Activated T-cell treated with anti-CD3 and anti-CD28 coated beads, Interleukin-2, amount 50 U/mL, for 4 hours (primary cell): ENCODE measurements around the gene MUC3A. TPM values are rescaled to one million over a fixed set of nuclear protein-coding genes. Genes with fewer than 3 reads are reported as not detected.
"Not testable (repeated sequence)": the region's sequence is repeated elsewhere in the genome, so short reads cannot be mapped to it uniquely, and the experiment has no call there.

Experiments used
- ATAC-seq, 2 donors: fragments of 200-7000 bp; cut with Tn5 transposase; one replicate each; pipeline ENCODE4 v1.10.0; 2021
- DNase-seq: peaks from one replicate; pipeline ENCODE4 v3.0.0-alpha.2; 2020
- H3K27me3 Mint-ChIP-seq: one replicate; pipeline ENCODE4 v1.8.0; 2021; ENCODE audit warnings: low read depth, mixed read lengths
- H3K36me3 Mint-ChIP-seq: one replicate; pipeline ENCODE4 v1.8.0; 2022; ENCODE audit warnings: mixed read lengths; ENCODE audit not compliant: insufficient read depth
- H3K4me1 Mint-ChIP-seq: one replicate; pipeline ENCODE4 v1.8.0; 2021; ENCODE audit warnings: low read depth, mixed read lengths
- H3K4me3 Mint-ChIP-seq: one replicate; pipeline ENCODE4 v1.8.0; 2021; ENCODE audit warnings: mild to moderate bottlenecking, moderate library complexity, mixed read lengths
- H3K9me3 Mint-ChIP-seq: one replicate; pipeline ENCODE4 v1.8.0; 2021; ENCODE audit warnings: mixed read lengths
- total RNA-seq, 3 donors: library from RNA; stranded (reverse); gene quantifications; one replicate each; pipeline ENCODE4 v1.2.1, GENCODE V29; 2021

The MUC3A gene
- total RNA-seq = under 1 TPM in 1 of 3 donors, not detected in 2; 0.16 TPM

DNA sequence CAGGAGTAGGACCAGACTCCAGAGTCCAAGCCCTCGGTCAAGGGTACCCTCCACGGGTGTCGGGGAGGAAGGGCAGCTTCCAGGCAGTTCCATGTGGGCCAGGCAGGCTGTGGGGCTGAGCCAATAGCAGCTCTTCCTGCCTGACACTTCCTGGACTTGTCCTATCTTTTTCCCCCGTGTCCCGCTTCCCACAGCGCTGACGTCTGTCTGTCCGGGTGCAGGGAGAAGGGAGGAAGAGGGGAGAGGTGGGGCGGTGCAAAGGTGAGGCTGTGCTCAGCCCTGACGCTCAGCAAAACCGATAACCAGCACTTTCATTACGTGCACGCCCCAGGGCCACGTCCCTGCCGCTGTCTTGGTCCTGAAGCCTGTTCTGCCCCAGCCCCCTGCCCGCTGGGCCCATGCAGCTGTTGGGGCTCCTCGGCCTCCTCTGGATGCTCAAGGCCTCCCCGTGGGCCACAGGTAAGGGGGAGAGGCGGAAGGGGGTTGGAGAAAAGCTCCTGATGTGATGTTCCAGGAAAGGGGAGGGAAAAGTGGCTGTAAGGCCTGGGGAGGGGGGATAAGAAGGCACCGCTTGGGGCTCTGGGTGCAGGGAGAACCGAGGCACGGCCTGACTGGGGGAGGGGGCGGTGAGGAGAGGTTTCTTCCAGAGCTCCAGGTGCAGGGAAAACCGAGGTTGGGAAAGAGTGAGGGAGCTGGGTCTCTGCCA lies at the start of gene MUC3A:
MUC3A (plus strand) TSS at position 308 of the 706 bp plus-strand sequence; CDS start at position 399, 91 bp downstream.
- no peaks in the 10 kb centered on the region for H3K9me3 Mint-ChIP-seq
- H3K4me1 Mint-ChIP-seq = no peaks in the 10 kb centered on the region
- H3K27me3 Mint-ChIP-seq = peaks cover 31% of the 10 kb centered on the region
- no peak within 1 kb of the TSS for H3K4me3 Mint-ChIP-seq
- H3K36me3 Mint-ChIP-seq = no peaks in the 10 kb centered on the region
- ATAC-seq = no peak
- DNase-seq = no peak

- H3K9me3 Mint-ChIP-seq = no peaks in the 10 kb centered on the region
- no peak overlapping the region for H3K4me3 Mint-ChIP-seq
- peaks cover 38% of the 10 kb centered on the region for H3K27me3 Mint-ChIP-seq
- DNase-seq (no peak), ATAC-seq (no peak)
- H3K36me3 Mint-ChIP-seq = no peaks in the 10 kb centered on the region
- peaks cover 5% of the 10 kb centered on the region for H3K4me1 Mint-ChIP-seq
These were observed 48.4 kb upstream of the MUC3A start for GRCh38 chr7:100900978-100901377.

GRCh38 chr7:100901921-100902332 lies 47.4 kb upstream of the MUC3A start:
- H3K4me3 Mint-ChIP-seq = no peak overlapping the region
- peaks cover 33% of the 10 kb centered on the region for H3K27me3 Mint-ChIP-seq
- DNase-seq (no peak), ATAC-seq (no peak)
- no peaks in the 10 kb centered on the region for H3K36me3 Mint-ChIP-seq
- no peaks in the 10 kb centered on the region for H3K4me1 Mint-ChIP-seq
- H3K9me3 Mint-ChIP-seq = no peaks in the 10 kb centered on the region

DNA sequence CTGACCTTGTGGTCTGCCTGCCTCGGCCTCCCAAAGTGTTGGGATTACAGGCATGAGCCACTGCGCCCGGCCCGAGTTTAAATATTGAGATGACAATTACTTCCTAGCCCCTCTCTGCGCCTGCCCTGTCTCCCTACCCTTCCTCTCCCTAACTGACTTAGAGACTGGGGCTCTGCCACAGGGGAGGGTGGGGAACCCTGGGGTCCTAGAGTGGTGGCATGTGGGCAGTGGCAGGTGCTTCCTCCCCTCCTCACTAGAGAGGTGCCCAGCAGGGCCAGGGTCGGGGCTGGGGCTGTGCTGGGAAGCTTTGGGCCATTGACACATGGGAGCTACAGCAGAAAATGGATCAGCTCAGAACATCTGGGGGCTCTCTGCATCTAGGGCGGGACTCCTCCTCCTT lies 46.7 kb upstream of the MUC3A start:
- DNase-seq (no peak), ATAC-seq (no peak)
- H3K4me1 Mint-ChIP-seq = no peaks in the 10 kb centered on the region
- peaks cover 27% of the 10 kb centered on the region for H3K27me3 Mint-ChIP-seq
- H3K36me3 Mint-ChIP-seq = no peaks in the 10 kb centered on the region
- H3K9me3 Mint-ChIP-seq = no peaks in the 10 kb centered on the region
- no peak overlapping the region for H3K4me3 Mint-ChIP-seq

DNA sequence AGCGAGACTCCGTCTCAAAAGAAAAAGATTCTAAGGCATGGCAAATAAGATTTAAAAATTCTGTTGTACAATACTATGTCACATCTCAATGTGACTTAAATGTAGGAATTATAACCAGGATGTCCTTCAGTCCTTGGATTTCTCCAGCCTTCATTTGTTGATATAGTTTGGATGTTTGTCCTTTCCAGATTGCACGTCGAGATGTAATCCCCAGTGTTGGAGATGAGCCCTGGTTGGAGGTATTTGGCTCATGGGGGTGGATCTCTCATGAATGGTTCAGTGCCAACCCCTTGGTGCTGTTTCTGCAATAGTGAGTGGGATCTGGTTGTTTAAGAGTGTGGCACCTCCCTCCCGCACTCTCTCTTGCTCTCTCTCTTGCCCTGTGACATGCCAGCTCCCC lies 40.8 kb upstream of the MUC3A start:
- Mint-ChIP-seq H3K4me1 (no peaks in the 10 kb centered on the region), H3K4me3 (no peak overlapping the region), H3K36me3 (no peaks in the 10 kb centered on the region), H3K27me3 (peaks cover 18% of the 10 kb centered on the region), H3K9me3 (no peaks in the 10 kb centered on the region)
- DNase-seq = no peak
- ATAC-seq = no peak

DNA sequence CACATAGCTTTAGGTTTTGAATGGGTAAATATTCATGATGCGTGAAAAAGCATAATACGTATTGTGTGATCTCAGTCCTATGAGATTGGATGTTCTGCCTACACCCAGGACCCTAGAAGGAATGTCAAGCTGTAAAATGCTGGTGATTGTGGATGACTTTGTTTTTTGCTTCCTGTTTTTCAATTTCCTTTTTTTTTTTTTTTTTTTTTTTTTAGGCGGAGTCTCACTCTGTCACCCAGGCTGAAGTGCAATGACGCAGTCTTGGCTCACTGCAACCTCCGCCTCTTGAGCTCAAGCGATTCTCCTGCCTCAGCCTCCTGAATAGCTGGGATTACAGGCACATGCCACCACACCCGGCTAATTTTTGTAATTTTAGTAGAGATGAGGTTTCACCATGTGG lies 38.9 kb upstream of the MUC3A start:
- peaks cover 15% of the 10 kb centered on the region for H3K27me3 Mint-ChIP-seq
- H3K36me3 Mint-ChIP-seq, H3K4me3 Mint-ChIP-seq, H3K9me3 Mint-ChIP-seq, DNase-seq, H3K4me1 Mint-ChIP-seq, ATAC-seq: not testable (repeated sequence)

GRCh38 chr7:100911484-100911883 lies 37.9 kb upstream of the MUC3A start:
- Mint-ChIP-seq H3K9me3 (no peaks in the 10 kb centered on the region), H3K4me1 (no peaks in the 10 kb centered on the region), H3K36me3 (no peaks in the 10 kb centered on the region), H3K27me3 (peaks cover 15% of the 10 kb centered on the region), H3K4me3 (no peak overlapping the region)
- no peak for ATAC-seq
- no peak for DNase-seq

DNA sequence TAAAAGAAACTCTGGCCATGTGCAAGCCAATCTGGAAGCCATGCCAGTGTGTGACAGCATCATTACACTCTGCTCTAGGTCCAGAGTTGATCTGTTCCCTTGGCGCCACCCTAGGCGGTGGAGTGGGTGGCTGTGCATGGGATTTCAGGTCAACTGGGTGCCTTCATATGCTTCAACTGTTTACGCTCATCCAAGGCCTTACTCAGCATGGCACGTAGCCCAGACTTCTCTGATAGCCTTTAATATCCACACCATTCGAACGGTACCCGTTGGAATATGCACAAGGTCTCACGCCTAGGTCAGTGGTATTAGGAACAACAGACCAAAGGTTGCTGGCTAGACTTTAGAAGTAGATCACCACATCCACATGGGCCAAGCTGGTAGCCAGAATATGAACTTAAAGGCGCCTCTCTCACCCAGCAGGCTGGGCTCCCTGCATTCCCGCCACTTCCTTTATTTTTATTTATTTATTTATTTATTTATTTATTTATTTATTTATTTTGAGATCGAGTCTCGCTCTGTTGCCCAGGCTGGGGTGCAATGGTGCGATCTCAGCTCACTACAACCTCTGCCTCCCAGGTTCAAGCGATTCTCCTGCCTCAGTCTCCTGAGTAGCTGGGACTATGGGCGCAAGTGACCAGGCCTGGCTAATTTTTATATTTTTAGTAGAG lies 35.0 kb upstream of the MUC3A start:
- Mint-ChIP-seq H3K4me1 (no peaks in the 10 kb centered on the region), H3K4me3 (no peak overlapping the region), H3K27me3 (peaks cover 24% of the 10 kb centered on the region), H3K9me3 (no peaks in the 10 kb centered on the region), H3K36me3 (no peaks in the 10 kb centered on the region)
- DNase-seq = no peak
- ATAC-seq = no peak

- H3K9me3 Mint-ChIP-seq = no peaks in the 10 kb centered on the region
- H3K36me3 Mint-ChIP-seq = no peaks in the 10 kb centered on the region
- ATAC-seq (peak; percentile 28 to 43), DNase-seq (no peak)
- peaks cover 24% of the 10 kb centered on the region for H3K27me3 Mint-ChIP-seq
- H3K4me1 Mint-ChIP-seq = no peaks in the 10 kb centered on the region
- H3K4me3 Mint-ChIP-seq = no peak overlapping the region
These were observed 34.4 kb upstream of the MUC3A start for GRCh38 chr7:100914879-100915447.

- not testable (repeated sequence) for H3K4me3 Mint-ChIP-seq, H3K36me3 Mint-ChIP-seq, H3K4me1 Mint-ChIP-seq, H3K9me3 Mint-ChIP-seq, DNase-seq, ATAC-seq
- peaks cover 27% of the 10 kb centered on the region for H3K27me3 Mint-ChIP-seq
These were observed 30.0 kb upstream of the MUC3A start for GRCh38 chr7:100919335-100919734.

DNA sequence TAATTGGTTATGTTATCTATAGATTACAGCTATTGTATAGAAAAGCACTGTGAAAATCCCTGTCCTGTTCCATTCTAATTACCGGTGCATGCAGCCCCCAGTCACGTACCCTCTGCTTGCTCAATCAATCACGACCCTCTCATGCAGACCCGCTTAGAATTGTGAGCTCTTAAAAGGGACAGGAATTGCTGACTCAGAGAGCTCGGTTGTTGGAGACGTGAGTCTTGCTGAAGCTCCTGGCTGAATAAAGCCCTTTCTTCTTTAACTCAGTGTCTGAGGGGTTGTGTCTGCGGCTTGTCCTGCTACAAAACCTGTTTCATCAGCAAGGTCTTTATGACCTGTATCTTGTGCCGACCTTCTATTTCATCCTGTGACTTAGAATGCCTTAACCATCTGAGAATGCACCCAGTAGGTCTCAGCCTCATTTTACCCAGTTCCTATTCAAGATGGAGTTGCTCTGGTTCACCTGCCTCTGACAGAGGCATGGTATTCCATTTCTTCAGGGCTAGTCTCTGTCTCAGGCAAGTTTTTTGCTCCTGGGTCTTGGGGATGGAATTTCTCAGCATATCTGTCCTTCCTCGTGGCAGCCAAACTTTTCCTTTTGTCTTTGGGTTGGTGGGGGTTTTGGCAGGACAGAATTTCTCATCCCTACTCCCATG lies 29.4 kb upstream of the MUC3A start:
- not testable (repeated sequence) for ATAC-seq, H3K4me3 Mint-ChIP-seq, DNase-seq, H3K4me1 Mint-ChIP-seq, H3K9me3 Mint-ChIP-seq, H3K36me3 Mint-ChIP-seq
- H3K27me3 Mint-ChIP-seq = peaks cover 27% of the 10 kb centered on the region

DNA sequence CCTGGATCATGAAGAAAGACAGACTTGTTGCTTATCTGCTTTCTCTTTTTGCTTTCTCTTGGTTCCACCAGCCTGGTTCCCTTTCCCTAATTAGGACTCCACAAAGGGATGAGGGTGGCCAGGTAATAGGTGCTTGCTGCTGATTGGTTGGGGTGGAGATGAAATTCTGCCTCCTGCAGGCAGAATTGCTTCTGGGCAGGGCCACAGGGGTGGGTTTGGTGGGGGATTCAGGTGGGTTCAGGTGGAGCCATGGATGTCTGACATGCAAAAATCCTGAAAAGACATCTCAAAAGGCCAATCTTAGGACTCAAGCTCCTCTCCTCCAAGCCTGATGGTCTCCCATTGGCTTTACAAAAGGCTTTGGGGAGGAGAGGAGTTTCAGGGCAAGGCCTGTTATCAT lies 28.3 kb upstream of the MUC3A start:
- no peaks in the 10 kb centered on the region for H3K4me1 Mint-ChIP-seq
- H3K4me3 Mint-ChIP-seq = no peak overlapping the region

DNA sequence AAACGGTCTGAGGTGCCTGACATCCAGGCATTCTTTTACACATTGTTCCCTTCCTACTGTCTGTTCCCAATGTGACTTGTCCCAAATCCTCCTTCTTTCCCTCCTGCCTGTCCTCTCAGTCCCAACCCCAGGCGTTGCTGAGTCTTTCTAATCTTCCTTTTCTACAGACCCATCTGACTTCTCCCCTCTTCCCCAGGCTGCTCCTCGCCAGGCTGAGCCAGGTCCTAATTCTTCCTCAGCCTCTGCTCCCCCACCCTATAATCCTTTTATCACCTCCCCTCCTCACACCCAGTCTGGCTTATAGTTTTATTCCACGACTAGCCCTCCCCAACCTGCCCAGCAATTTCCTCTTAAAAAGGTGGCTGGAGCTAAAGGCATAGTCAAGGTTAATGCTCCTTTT lies 25.7 kb upstream of the MUC3A start:
- not testable (repeated sequence) for H3K9me3 Mint-ChIP-seq, H3K4me3 Mint-ChIP-seq, ATAC-seq, DNase-seq, H3K36me3 Mint-ChIP-seq, H3K4me1 Mint-ChIP-seq
- H3K27me3 Mint-ChIP-seq = peaks cover 18% of the 10 kb centered on the region

More for the DNA sequence above, 28.3 kb upstream of the MUC3A start:
- H3K27me3 Mint-ChIP-seq = peaks cover 27% of the 10 kb centered on the region
- H3K9me3 Mint-ChIP-seq = no peaks in the 10 kb centered on the region
- no peak for DNase-seq
- H3K36me3 Mint-ChIP-seq = no peaks in the 10 kb centered on the region
- no peak for ATAC-seq

DNA sequence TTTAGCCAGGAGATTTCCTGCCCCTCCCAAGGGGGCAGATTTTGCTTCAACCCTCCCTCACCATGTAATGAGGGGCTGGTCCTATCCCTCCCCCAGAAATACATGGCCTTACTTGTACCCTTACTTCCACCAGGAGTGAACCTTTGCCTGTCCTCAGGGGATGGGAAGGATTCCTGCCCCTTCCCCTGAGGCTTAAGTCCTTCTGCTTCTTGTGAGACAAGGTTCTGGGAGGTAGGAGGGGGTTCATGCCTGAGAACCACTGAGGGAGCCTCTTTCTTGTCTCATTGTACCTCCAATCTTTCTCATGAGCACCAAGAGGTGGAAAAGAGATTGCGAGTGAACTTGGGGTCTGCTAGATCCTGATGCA lies 19.5 kb upstream of the MUC3A start:
- H3K4me1 Mint-ChIP-seq = no peaks in the 10 kb centered on the region

More for the DNA sequence above, 19.5 kb upstream of the MUC3A start:
- no peaks in the 10 kb centered on the region for H3K36me3 Mint-ChIP-seq
- peaks cover 7% of the 10 kb centered on the region for H3K9me3 Mint-ChIP-seq
- H3K27me3 Mint-ChIP-seq = peaks cover 8% of the 10 kb centered on the region
- DNase-seq (no peak), ATAC-seq (no peak)
- H3K4me3 Mint-ChIP-seq = no peak overlapping the region
